ENCODE results near the gene COL9A2. TPM values are rescaled to one million over a fixed set of nuclear protein-coding genes. Genes with fewer than 3 reads are reported as not detected.
"Not testable (repeated sequence)": the region's sequence is repeated elsewhere in the genome, so short reads cannot be mapped to it uniquely, and the experiment has no call there.

The COL9A2 gene
- total RNA-seq, 1 donor from 2014 or later, result 3.8 TPM

GRCh38 chr1:40338745-40339419, 21.8 kb upstream of the COL9A2 start:
- H3K4me1 ChIP-seq, result no peaks in the 10 kb centered on the region
- TF ChIP-seq CTCF (IDR thresholded peaks at IDR 0.05), result peak; percentile 97
- no peaks in the 10 kb centered on the region for H3K27me3 ChIP-seq
- intact Hi-C loops (cut with DNase I), result no loop called here
- peak overlapping the region; percentile 63 for H3K27ac ChIP-seq
- no peaks in the 10 kb centered on the region for H3K9me3 ChIP-seq
- DNase-seq (peak; percentile 90), ATAC-seq (peak; percentile 96)
- H3K4me3 ChIP-seq, result peak overlapping the region; percentile 9
- no peaks in the 10 kb centered on the region for H3K36me3 ChIP-seq

- Histone ChIP-seq H3K9me3 (no peaks in the 10 kb centered on the region), H3K36me3 (no peaks in the 10 kb centered on the region), H3K27me3 (no peaks in the 10 kb centered on the region), H3K4me3 (no peak overlapping the region), H3K4me1 (no peaks in the 10 kb centered on the region), H3K27ac (no peak overlapping the region)
- ATAC-seq (no peak), DNase-seq (no peak)
- TF ChIP-seq CTCF (IDR thresholded peaks at IDR 0.05), result no peak
- intact Hi-C loops (cut with DNase I), result no loop called here
Observed at GRCh38 chr1:40337443-40337842, 20.4 kb upstream of the COL9A2 start.

GRCh38 chr1:40332695-40333094, 15.6 kb upstream of the COL9A2 start:
- no peak for TF ChIP-seq CTCF (IDR thresholded peaks at IDR 0.05)
- no peaks in the 10 kb centered on the region for H3K9me3 ChIP-seq
- no peaks in the 10 kb centered on the region for H3K27me3 ChIP-seq
- H3K27ac ChIP-seq, result no peak overlapping the region
- intact Hi-C loops (cut with DNase I), result no loop called here
- no peak for ATAC-seq
- DNase-seq, result no peak
- no peak overlapping the region for H3K4me3 ChIP-seq
- no peaks in the 10 kb centered on the region for H3K4me1 ChIP-seq
- H3K36me3 ChIP-seq, result no peaks in the 10 kb centered on the region

- intact Hi-C loops (cut with DNase I); ATAC-seq; H3K36me3 ChIP-seq; H3K4me1 ChIP-seq; H3K27ac ChIP-seq; H3K4me3 ChIP-seq; DNase-seq; H3K27me3 ChIP-seq; H3K9me3 ChIP-seq: not testable (repeated sequence)
Observed at GRCh38 chr1:40331403-40331802, 14.3 kb upstream of the COL9A2 start.

GRCh38 chr1:40318970-40319621, 2.0 kb upstream of the COL9A2 start:
- intact Hi-C loops (cut with DNase I), result loop anchor here (10.0 kb wide), 1 partner anchor 174 kb away; no protein-coding TSS in a partner anchor
- Histone ChIP-seq H3K27ac (no peak overlapping the region), H3K4me1 (peaks cover 11% of the 10 kb centered on the region), H3K9me3 (no peaks in the 10 kb centered on the region), H3K27me3 (peaks cover 25% of the 10 kb centered on the region), H3K4me3 (no peak overlapping the region), H3K36me3 (no peaks in the 10 kb centered on the region)
- DNase-seq, result no peak
- TF ChIP-seq CTCF (IDR thresholded peaks at IDR 0.05), result no peak
- ATAC-seq, result no peak

- no peak for ATAC-seq
- Histone ChIP-seq H3K27me3 (peaks cover 25% of the 10 kb centered on the region), H3K4me3 (no peak overlapping the region), H3K9me3 (no peaks in the 10 kb centered on the region), H3K27ac (no peak overlapping the region), H3K36me3 (no peaks in the 10 kb centered on the region), H3K4me1 (peaks cover 11% of the 10 kb centered on the region)
- no peak for TF ChIP-seq CTCF (IDR thresholded peaks at IDR 0.05)
- DNase-seq, result no peak
- intact Hi-C loops (cut with DNase I), result loop anchor here (10.0 kb wide), 1 partner anchor 174 kb away; no protein-coding TSS in a partner anchor
Observed at GRCh38 chr1:40318476-40318875, 1.4 kb upstream of the COL9A2 start.

Data from upper lobe of right lung (tissue), 1 donor.